Esophagus muscularis mucosa (tissue), 3 donors: ENCODE results near the gene XRN1.

Source experiments
- CTCF ChIP-seq, 3 experiments: fragments of 200-600 bp in 2 of 3; fragments of 450-650 bp in 1 of 3; sonication (generic) in 2 of 3; IDR thresholded peaks; one replicate each; pipeline ENCODE4 v1.5.1; 2017 to 2019; ENCODE audit warnings: antibody characterized with exemption in 3 of 3, mild to moderate bottlenecking in 2 of 3, moderate library complexity in 1 of 3
- EP300 ChIP-seq: sonication (generic); formaldehyde crosslinking; IDR thresholded peaks from one replicate; pipeline ENCODE4 v1.6.1; 2017; ENCODE audit warnings: antibody characterized with exemption

DNA sequence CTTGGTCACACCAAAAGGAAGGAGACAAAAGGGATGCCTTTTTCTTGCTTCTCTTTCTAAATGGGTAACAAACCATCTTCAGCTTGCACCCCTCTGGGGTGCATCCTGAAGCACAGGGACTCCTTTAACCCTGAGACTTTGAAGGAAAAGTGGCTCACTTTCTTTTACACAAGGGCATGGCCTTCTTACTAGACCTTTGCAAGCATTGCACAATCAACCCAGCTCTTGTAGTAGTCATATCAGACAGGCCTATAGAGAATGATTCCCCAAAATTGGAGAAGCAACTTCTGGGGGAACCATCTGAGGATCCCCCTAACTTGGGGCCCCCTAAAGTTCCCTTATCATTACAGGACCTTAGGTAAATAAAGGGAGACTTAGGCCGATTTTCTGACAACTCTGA, 166.4 kb downstream of the XRN1 start:
- no peak for TF ChIP-seq EP300
- no peak for TF ChIP-seq CTCF (IDR thresholded peaks at IDR 0.05)
